OCI-LY1 (cell line): ENCODE measurements around the gene SV2B.

ENCODE experiments used
- H2AFZ ChIP-seq: fragments of 200-600 bp; sonication (generic), shearing (Covaris generic); 2 replicates; pipeline ENCODE4 v1.6.0; 2014; ENCODE audit warnings: antibody characterized with exemption, mild to moderate bottlenecking, low read length
- H3F3A ChIP-seq: fragments of 200-600 bp; sonication (generic), shearing (Covaris generic); 2 replicates; pipeline ENCODE4 v1.6.0; 2014; ENCODE audit warnings: mild to moderate bottlenecking, antibody characterized with exemption, low read length, moderate library complexity; ENCODE audit not compliant: insufficient read depth
- H3K27ac ChIP-seq: fragments of 200-600 bp; sonication (generic); 2 replicates; pipeline ENCODE4 v1.5.1; 2014; ENCODE audit warnings: low read length, mixed run types, mild to moderate bottlenecking, low read depth; ENCODE audit not compliant: poor library complexity, severe bottlenecking
- H3K27me3 ChIP-seq: fragments of 200-600 bp; sonication (generic); 2 replicates; pipeline ENCODE4 v1.6.0; 2014; ENCODE audit warnings: antibody characterized with exemption, mild to moderate bottlenecking, low read length, moderate library complexity; ENCODE audit not compliant: insufficient read depth
- H3K36me3 ChIP-seq: fragments of 200-600 bp; sonication (generic); 2 replicates; pipeline ENCODE4 v1.6.1; 2014; ENCODE audit warnings: mild to moderate bottlenecking, antibody characterized with exemption, low read length, moderate library complexity, mixed read lengths; ENCODE audit not compliant: insufficient read depth
- H3K4me1 ChIP-seq: fragments of 200-600 bp; sonication (generic); 2 replicates; pipeline ENCODE4 v1.5.1; 2014; ENCODE audit warnings: mild to moderate bottlenecking, low read length, moderate library complexity; ENCODE audit not compliant: insufficient read depth, severe bottlenecking
- H3K4me2 ChIP-seq: fragments of 200-600 bp; sonication (generic), shearing (Covaris generic); 2 replicates; pipeline ENCODE4 v1.6.1; 2014; ENCODE audit warnings: low read length
- H3K4me3 ChIP-seq: fragments of 200-600 bp; sonication (generic); 2 replicates; pipeline ENCODE4 v1.5.1; 2014; ENCODE audit warnings: low read length, low read depth, mild to moderate bottlenecking, mixed read lengths; ENCODE audit not compliant: poor library complexity, severe bottlenecking
- H3K79me2 ChIP-seq: fragments of 200-600 bp; shearing (Covaris generic); 2 replicates; pipeline ENCODE4 v1.6.1; 2016; ENCODE audit warnings: mixed run types, low read length, mixed read lengths; ENCODE audit not compliant: insufficient read depth
- H3K9ac ChIP-seq: fragments of 200-600 bp; sonication (generic), shearing (Covaris generic); 2 replicates; pipeline ENCODE4 v1.6.1; 2014; ENCODE audit warnings: mild to moderate bottlenecking, low read length, mixed read lengths
- H3K9me2 ChIP-seq: fragments of 200-600 bp; sonication (generic), shearing (Covaris generic); 2 replicates; pipeline ENCODE4 v1.6.1; 2014; ENCODE audit warnings: low read depth, mild to moderate bottlenecking, low read length, mixed read lengths
- H3K9me3 ChIP-seq: fragments of 200-600 bp; shearing (Covaris generic); 2 replicates; pipeline ENCODE4 v1.6.1; 2014; ENCODE audit warnings: low read length, mixed read lengths
- H4K20me1 ChIP-seq: fragments of 200-600 bp; sonication (generic), shearing (Covaris generic); 2 replicates; pipeline ENCODE4 v1.6.0; 2016; ENCODE audit warnings: mild to moderate bottlenecking, low read length; ENCODE audit not compliant: insufficient read depth
- EZH2 ChIP-seq: fragments of 200-600 bp; sonication (generic), shearing (Covaris generic); IDR thresholded peaks from 2 replicates; pipeline ENCODE4 v1.8.0; 2017; ENCODE audit warnings: borderline replicate concordance, mixed run types, mild to moderate bottlenecking, antibody characterized with exemption, low read length, moderate library complexity, mixed read lengths
- TF ChIP-seq, protein P1 (sequence below): fragments of 200-600 bp; sonication (generic), shearing (Covaris generic); IDR thresholded peaks from 2 replicates; pipeline ENCODE4 v1.5.1; 2017; ENCODE audit warnings: mild to moderate bottlenecking, antibody characterized with exemption, low read length, moderate library complexity, mixed read lengths

Gene SV2B

DNA sequence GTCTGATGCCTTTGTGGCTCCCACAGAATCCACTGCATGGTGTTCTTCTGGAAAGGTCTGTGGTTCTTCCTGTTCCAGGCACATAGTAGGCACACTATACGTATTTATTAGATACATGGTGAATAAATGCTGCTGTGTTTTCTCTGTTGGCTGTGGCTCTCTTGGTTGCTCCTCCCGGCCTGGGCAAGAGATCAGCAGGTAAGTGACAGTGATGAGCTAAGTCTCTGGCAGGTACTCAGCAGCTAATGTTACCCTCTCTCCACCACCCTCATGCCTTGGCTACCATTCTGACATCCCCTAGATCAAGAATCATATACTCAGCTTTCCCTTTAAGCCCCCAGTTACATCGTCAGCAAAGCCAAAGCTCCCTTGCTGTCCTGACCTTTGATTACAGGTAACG lies 8.4 kb downstream of the SV2B start:
- Histone ChIP-seq H2AFZ (no peak overlapping the region), H3K4me1 (no peaks in the 10 kb centered on the region), H3F3A (no peaks in the 10 kb centered on the region), H3K27ac (no peak overlapping the region), H3K4me3 (no peak overlapping the region), H3K9me3 (no peaks in the 10 kb centered on the region), H3K4me2 (no peak overlapping the region), H4K20me1 (no peaks in the 10 kb centered on the region), H3K36me3 (no peaks in the 10 kb centered on the region), H3K9me2 (no peaks in the 10 kb centered on the region), H3K79me2 (no peaks in the 10 kb centered on the region), H3K9ac (no peak overlapping the region), H3K27me3 (0 out of 2 replicates have a peak, but pooled peaks cover 3% of the 10 kb centered on the region)
- TF ChIP-seq EZH2 = no peak
- TF ChIP-seq, protein P1, sequence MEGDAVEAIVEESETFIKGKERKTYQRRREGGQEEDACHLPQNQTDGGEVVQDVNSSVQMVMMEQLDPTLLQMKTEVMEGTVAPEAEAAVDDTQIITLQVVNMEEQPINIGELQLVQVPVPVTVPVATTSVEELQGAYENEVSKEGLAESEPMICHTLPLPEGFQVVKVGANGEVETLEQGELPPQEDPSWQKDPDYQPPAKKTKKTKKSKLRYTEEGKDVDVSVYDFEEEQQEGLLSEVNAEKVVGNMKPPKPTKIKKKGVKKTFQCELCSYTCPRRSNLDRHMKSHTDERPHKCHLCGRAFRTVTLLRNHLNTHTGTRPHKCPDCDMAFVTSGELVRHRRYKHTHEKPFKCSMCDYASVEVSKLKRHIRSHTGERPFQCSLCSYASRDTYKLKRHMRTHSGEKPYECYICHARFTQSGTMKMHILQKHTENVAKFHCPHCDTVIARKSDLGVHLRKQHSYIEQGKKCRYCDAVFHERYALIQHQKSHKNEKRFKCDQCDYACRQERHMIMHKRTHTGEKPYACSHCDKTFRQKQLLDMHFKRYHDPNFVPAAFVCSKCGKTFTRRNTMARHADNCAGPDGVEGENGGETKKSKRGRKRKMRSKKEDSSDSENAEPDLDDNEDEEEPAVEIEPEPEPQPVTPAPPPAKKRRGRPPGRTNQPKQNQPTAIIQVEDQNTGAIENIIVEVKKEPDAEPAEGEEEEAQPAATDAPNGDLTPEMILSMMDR = no peak

DNA sequence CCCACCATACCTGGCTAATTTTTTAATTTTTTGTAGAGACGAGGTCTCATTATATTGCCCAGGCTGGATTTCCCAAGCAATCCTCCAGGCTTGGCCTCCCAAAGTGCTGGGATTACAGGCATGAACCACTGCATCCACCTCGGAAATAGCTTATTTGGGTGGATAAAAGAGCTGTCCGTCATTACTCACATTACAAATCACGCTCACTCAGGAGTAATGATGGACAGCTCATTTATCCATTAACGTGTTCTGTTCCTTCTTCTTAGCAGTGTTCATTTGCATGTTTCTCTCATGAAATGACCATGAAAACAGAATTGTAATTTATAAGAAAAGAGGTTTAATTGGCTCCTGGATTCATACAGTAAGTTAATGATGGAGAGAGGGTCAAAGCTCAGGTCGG lies 9.8 kb downstream of the SV2B start:
- H3K36me3 ChIP-seq = no peaks in the 10 kb centered on the region
- no peaks in the 10 kb centered on the region for H3F3A ChIP-seq
- no peak overlapping the region for H3K4me3 ChIP-seq
- H3K27ac ChIP-seq = no peak overlapping the region
- H3K4me1 ChIP-seq = no peaks in the 10 kb centered on the region
- no peak overlapping the region for H3K9ac ChIP-seq
- TF ChIP-seq, protein P1 = no peak
- no peak for TF ChIP-seq EZH2
- no peaks in the 10 kb centered on the region for H3K9me2 ChIP-seq
- no peak overlapping the region for H2AFZ ChIP-seq
- H3K9me3 ChIP-seq = no peaks in the 10 kb centered on the region
- no peaks in the 10 kb centered on the region for H3K79me2 ChIP-seq
- 0 out of 2 replicates have a peak, but pooled peaks cover 3% of the 10 kb centered on the region for H3K27me3 ChIP-seq
- H3K4me2 ChIP-seq = no peak overlapping the region
- no peaks in the 10 kb centered on the region for H4K20me1 ChIP-seq

DNA sequence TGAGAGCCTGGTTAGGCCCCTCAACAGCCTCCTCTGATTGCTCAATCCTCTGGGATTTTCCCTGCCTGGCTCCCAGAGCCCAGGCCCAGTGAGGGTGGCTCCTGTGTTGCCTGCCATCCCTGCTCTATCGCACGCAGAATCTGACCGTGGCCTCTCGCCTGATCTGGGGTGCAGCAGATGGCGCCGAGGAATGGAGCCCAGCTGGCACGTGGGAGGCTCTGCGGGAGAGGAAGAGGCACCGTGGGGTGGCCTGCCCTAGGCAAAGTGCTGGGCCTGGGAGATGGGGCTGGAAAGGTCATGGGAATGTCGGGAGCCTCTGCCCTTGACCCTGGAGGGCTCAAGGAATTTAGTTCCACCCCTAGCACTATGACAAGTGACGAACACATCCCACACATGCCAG lies 10.3 kb downstream of the SV2B start:
- H3K9ac ChIP-seq = no peak overlapping the region
- 0 out of 2 replicates have a peak, but pooled peaks cover 3% of the 10 kb centered on the region for H3K27me3 ChIP-seq
- H3K79me2 ChIP-seq = no peaks in the 10 kb centered on the region
- no peak overlapping the region for H2AFZ ChIP-seq
- no peak overlapping the region for H3K4me3 ChIP-seq
- H3K9me3 ChIP-seq = no peaks in the 10 kb centered on the region
- H3K27ac ChIP-seq = no peak overlapping the region
- H3F3A ChIP-seq = no peaks in the 10 kb centered on the region
- H4K20me1 ChIP-seq = no peaks in the 10 kb centered on the region
- no peaks in the 10 kb centered on the region for H3K9me2 ChIP-seq
- no peaks in the 10 kb centered on the region for H3K4me1 ChIP-seq
- no peak for TF ChIP-seq EZH2
- TF ChIP-seq, protein P1 = no peak
- no peaks in the 10 kb centered on the region for H3K36me3 ChIP-seq
- H3K4me2 ChIP-seq = no peak overlapping the region
